Endothelial cell of umbilical vein (primary cell): ENCODE measurements around the gene CSK. TPM values are rescaled to one million over a fixed set of nuclear protein-coding genes. Genes with fewer than 3 reads are reported as not detected.

Experiments
- BruUV-seq: library from RNA; stranded (reverse); fragments of 400-500 nt; replicated peaks from 2 replicates; lab custom pipeline; 2021; lab: Mats Ljungman, UMichigan
- CTCF ChIA-PET: fragments of 300-600, 350-600 bp; sonication (Branson Sonifier 250); formaldehyde crosslinking; loops from one replicate; lab custom pipeline; 2021; ENCODE audit warnings: antibody characterized with exemption, inconsistent platforms; lab: Charles Lee
- POLR2A ChIA-PET: fragments of 300-600, 350-600 bp; sonication (Branson Sonifier 250); formaldehyde crosslinking; loops from one replicate; lab custom pipeline; 2021; ENCODE audit warnings: antibody characterized with exemption, inconsistent platforms; lab: Charles Lee
- DNase-seq: peaks from one replicate; pipeline ENCODE4 v3.0.0-alpha.2; 2011; ENCODE audit warnings: low read depth, low spot score
- FAIRE-seq: peaks from 2 replicates; lab custom pipeline; 2011; peaks lifted over from hg19 to GRCh38; lab: Jason Lieb, UNC
- H2AFZ ChIP-seq: 2 replicates; pipeline ENCODE4 v1.6.0; 2012; ENCODE audit warnings: low read depth, low read length, control low read depth, inconsistent platforms
- H3K27ac ChIP-seq: 2 replicates; pipeline ENCODE4 v1.5.1; 2011; ENCODE audit warnings: low read depth, mild to moderate bottlenecking, control low read depth, low read length, moderate library complexity; ENCODE audit not compliant: insufficient read depth
- H3K27me3 ChIP-seq, 2 experiments: 2 replicates each; pipeline versions ENCODE4 v1.6.0 to v1.6.1; 2011; ENCODE audit warnings: low read length in 2 of 2, mixed read lengths in 1 of 2; ENCODE audit not compliant: control insufficient read depth in 2 of 2, insufficient read depth in 2 of 2
- H3K36me3 ChIP-seq, 2 experiments: 2 replicates in 1 of 2; 3 replicates in 1 of 2; pipeline ENCODE4 v1.5.1; 2011; ENCODE audit warnings: low read length in 2 of 2, mild to moderate bottlenecking in 1 of 2, moderate library complexity in 1 of 2; ENCODE audit not compliant: control insufficient read depth in 2 of 2, insufficient read depth in 2 of 2; ENCODE audit errors: extremely low read depth in 1 of 2
- H3K4me1 ChIP-seq: 3 replicates; pipeline ENCODE4 v1.5.1; 2011; ENCODE audit warnings: mild to moderate bottlenecking, low read length; ENCODE audit not compliant: control insufficient read depth, insufficient read depth; ENCODE audit errors: extremely low read depth
- H3K4me2 ChIP-seq: 2 replicates; pipeline ENCODE4 v1.6.1; 2011; ENCODE audit warnings: low read length, control low read depth, mixed read lengths; ENCODE audit not compliant: insufficient read depth
- H3K4me3 ChIP-seq, 3 experiments: fragments of 200-600 bp in 1 of 3; sonication (generic), shearing (Covaris generic) in 1 of 3; replicated peaks in 1 of 3; 2 replicates each; pipeline ENCODE4 v1.5.1; 2011 to 2016; ENCODE audit warnings: control low read depth in 3 of 3, low read length in 3 of 3, mild to moderate bottlenecking in 2 of 3, inconsistent platforms in 1 of 3, low read depth in 1 of 3, moderate library complexity in 1 of 3; ENCODE audit not compliant: insufficient read depth in 1 of 3
- H3K79me2 ChIP-seq: 2 replicates; pipeline ENCODE4 v1.6.0; 2012; ENCODE audit warnings: low read length, inconsistent platforms; ENCODE audit not compliant: control insufficient read depth, insufficient read depth
- H3K9ac ChIP-seq: replicated peaks from 2 replicates; pipeline ENCODE3; 2011; ENCODE audit warnings: low read length, control low read depth; ENCODE audit not compliant: insufficient read depth; ENCODE audit errors: extremely low read depth
- H3K9me1 ChIP-seq: replicated peaks from 3 replicates; pipeline ENCODE4 v1.6.0; 2011; ENCODE audit warnings: mild to moderate bottlenecking, low read length; ENCODE audit not compliant: control insufficient read depth, insufficient read depth; ENCODE audit errors: extremely low read depth
- H3K9me3 ChIP-seq: replicated peaks from 2 replicates; pipeline ENCODE4 v1.5.1; 2012; ENCODE audit warnings: low read length, inconsistent platforms; ENCODE audit not compliant: control insufficient read depth, insufficient read depth
- H4K20me1 ChIP-seq: replicated peaks from 2 replicates; pipeline ENCODE3; 2011; ENCODE audit warnings: mild to moderate bottlenecking, low read length; ENCODE audit not compliant: control insufficient read depth, insufficient read depth; ENCODE audit errors: extremely low read depth
- CTCF ChIP-seq, 2 donors: IDR thresholded peaks; 1 replicate in 1 of 2; 2 replicates in 1 of 2; pipeline ENCODE4 v1.5.1; 2011; ENCODE audit warnings: low read length in 2 of 2, mild to moderate bottlenecking in 2 of 2, moderate library complexity in 2 of 2, control low read depth in 1 of 2, inconsistent platforms in 1 of 2, low read depth in 1 of 2; ENCODE audit not compliant: insufficient read depth in 1 of 2; ENCODE audit errors: extremely low read depth in 1 of 2
- EZH2 ChIP-seq: IDR thresholded peaks from 2 replicates; pipeline ENCODE4 v1.6.1; 2012; ENCODE audit warnings: borderline replicate concordance, low read depth, mild to moderate bottlenecking, moderate library complexity, low read length, inconsistent platforms; ENCODE audit not compliant: severe bottlenecking
- JUN ChIP-seq: IDR thresholded peaks from 2 replicates; pipeline ENCODE4 v1.6.1; 2011; ENCODE audit warnings: borderline replicate concordance, low read depth; ENCODE audit not compliant: insufficient read length, insufficient read depth
- MAX ChIP-seq: IDR thresholded peaks from 2 replicates; pipeline ENCODE4 v1.6.1; 2011; ENCODE audit not compliant: insufficient read depth, insufficient read length
- POLR2AphosphoS5 ChIP-seq: IDR thresholded peaks from 2 replicates; pipeline ENCODE4 v1.6.1; 2012; ENCODE audit warnings: low read depth, mild to moderate bottlenecking, control low read depth, low read length, moderate library complexity; ENCODE audit not compliant: insufficient read depth
- dilution Hi-C: fragments of 300-500 bp; cut with MboI; formaldehyde crosslinking; loops from one replicate; pipeline ENCODE4 v1.15.0; 2019; ENCODE audit warnings: low sequenced_read_pairs; ENCODE audit not compliant: extremely low pct_ligation_motif_present
- intact Hi-C: fragments of 100-400 bp; cut with micrococcal nuclease; formaldehyde crosslinking; loops from one replicate; pipeline ENCODE4 v1.10.0; 2022
- polyA plus RNA-seq, 4 experiments: library from polyadenylated mRNA; depleted of rRNA in 3 of 4; stranded (reverse) in 3 of 4; unstranded in 1 of 4; fragments of >200 nt; gene quantifications; 2 replicates each; pipeline versions ENCODE4 v1.2.1 to v1.2.3, GENCODE V29; 2011 to 2012; ENCODE audit warnings: missing spikeins in 1 of 4
- total RNA-seq: library from RNA; stranded (reverse); gene quantifications from 2 replicates; pipeline ENCODE4 v1.2.3, GENCODE V29; 2021

Gene CSK
- total and polyA plus RNA-seq, 2 donors (not counting 3 experiments of a cell fraction or from before 2014, with no cell fraction given), result 41.2 to 104 TPM

GRCh38 chr15:74844319-74845207 lies 62.7 kb downstream of the CSK start:
- no peak overlapping the region for H3K4me3 ChIP-seq
- DNase-seq, result no peak
- peaks cover 11% of the 10 kb centered on the region for H3K4me1 ChIP-seq
- H3K9me1 ChIP-seq, result no peaks in the 10 kb centered on the region
- no peak for TF ChIP-seq JUN
- no peak for TF ChIP-seq EZH2
- no peak for TF ChIP-seq CTCF (IDR thresholded peaks at IDR 0.05; ENCODE audit: extremely low read depth in 1 of 2, insufficient read depth in 1 of 2, low read depth in 1 of 2, low read length in 2 of 2)
- TF ChIP-seq POLR2AphosphoS5, result no peak
- TF ChIP-seq MAX, result no peak
- H3K4me2 ChIP-seq, result no peak overlapping the region
- no peaks in the 10 kb centered on the region for H3K9me3 ChIP-seq
- CTCF ChIA-PET, result interaction anchor here (0.9 to 5.3 kb wide), 9 partner anchors 12 to 75 kb away, joined by 3 to 37 read pairs (median 3); partner anchors contain the start of gene MPI
- H3K36me3 ChIP-seq, result peaks cover 0 to 18% of the 10 kb centered on the region in 2 experiments
- H3K9ac ChIP-seq, result no peak overlapping the region
- H3K27me3 ChIP-seq, result no peaks in the 10 kb centered on the region
- dilution Hi-C loops, result no loop called here
- FAIRE-seq, result no peak
- no peak overlapping the region for H2AFZ ChIP-seq
- POLR2A ChIA-PET, result no interaction called here
- no peaks in the 10 kb centered on the region for H4K20me1 ChIP-seq
- no peak overlapping the region for H3K27ac ChIP-seq
- H3K79me2 ChIP-seq, result peaks cover 2% of the 10 kb centered on the region
- intact Hi-C loops, result loop anchor here (5.0 kb wide), 1 partner anchor 93 kb away; the partner anchor contains the start of gene COX5A
- BruUV-seq, result no TSS peak
